Suprapubic skin (tissue), 4 donors: ENCODE results near the gene EP300. TPM values are rescaled to one million over a fixed set of nuclear protein-coding genes. Genes with fewer than 3 reads are reported as not detected.
"Not testable (repeated sequence)": the region's sequence is repeated elsewhere in the genome, so short reads cannot be mapped to it uniquely, and the experiment has no call there.

Source experiments
- DNase-seq, 2 donors: peaks; one replicate each; pipeline ENCODE4 v3.0.0-alpha.2; 2019; ENCODE audit warnings: low spot score in 2 of 2
- H3K27ac ChIP-seq: fragments of 200-600 bp; sonication (generic); one replicate; pipeline ENCODE4 v1.5.1; 2019
- H3K27me3 ChIP-seq: fragments of 200-600 bp; sonication (generic); one replicate; pipeline ENCODE4 v1.5.1; 2019
- H3K36me3 ChIP-seq: fragments of 200-600 bp; sonication (generic); one replicate; pipeline ENCODE4 v1.5.1; 2019
- H3K4me1 ChIP-seq: fragments of 200-600 bp; sonication (generic); one replicate; pipeline ENCODE4 v1.5.1; 2019
- H3K4me3 ChIP-seq: fragments of 200-600 bp; sonication (generic); one replicate; pipeline ENCODE4 v1.5.1; 2019; ENCODE audit warnings: mild to moderate bottlenecking
- H3K9me3 ChIP-seq: fragments of 200-600 bp; sonication (generic); one replicate; pipeline ENCODE4 v1.5.1; 2019
- CTCF ChIP-seq, 2 donors: fragments of 200-600 bp in 1 of 2; fragments of 450-650 bp in 1 of 2; sonication (generic) in 1 of 2; IDR thresholded peaks; one replicate each; pipeline ENCODE4 v1.5.1; 2016 to 2019; ENCODE audit warnings: antibody characterized with exemption in 2 of 2, mild to moderate bottlenecking in 1 of 2, moderate library complexity in 1 of 2
- EP300 ChIP-seq: sonication (generic); formaldehyde crosslinking; IDR thresholded peaks from one replicate; pipeline ENCODE4 v1.6.1; 2017; ENCODE audit warnings: antibody characterized with exemption
- POLR2A ChIP-seq, 2 donors: fragments of 450-650 bp; IDR thresholded peaks; one replicate each; pipeline ENCODE4 v1.6.1; 2017; ENCODE audit warnings: antibody characterized with exemption in 2 of 2, mild to moderate bottlenecking in 2 of 2, moderate library complexity in 2 of 2
- POLR2AphosphoS5 ChIP-seq, 3 donors: sonication (generic); formaldehyde crosslinking; IDR thresholded peaks; one replicate each; pipeline ENCODE4 v1.6.1; 2017; ENCODE audit warnings: antibody characterized with exemption in 3 of 3
- WGBS: methylation state at CpG from one replicate; pipeline ENCODE4 v1.1.5; 2018; 5-methylcytosine and 5-hydroxymethylcytosine counted together
- total RNA-seq, 4 donors: library from RNA; depleted of rRNA; stranded (reverse); fragments of >200 nt; gene quantifications; one replicate each; pipeline ENCODE4 v1.1.0, GENCODE V29; 2016

Gene EP300
- total RNA-seq, 4 donors from 2014 or later, result 103 to 172 (median 126) TPM

DNA sequence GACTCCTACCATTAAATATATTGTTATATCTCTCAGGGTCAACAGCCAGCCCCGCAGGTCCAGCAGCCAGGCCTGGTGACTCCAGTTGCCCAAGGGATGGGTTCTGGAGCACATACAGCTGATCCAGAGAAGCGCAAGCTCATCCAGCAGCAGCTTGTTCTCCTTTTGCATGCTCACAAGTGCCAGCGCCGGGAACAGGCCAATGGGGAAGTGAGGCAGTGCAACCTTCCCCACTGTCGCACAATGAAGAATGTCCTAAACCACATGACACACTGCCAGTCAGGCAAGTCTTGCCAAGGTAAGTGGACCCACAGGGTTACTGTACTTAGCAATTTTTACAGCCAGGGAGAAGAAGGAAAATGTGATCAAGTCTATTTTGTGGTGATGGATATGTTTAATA, 35.1 kb downstream of the EP300 start:
- no peak for DNase-seq
- no peak overlapping the region for H3K27ac ChIP-seq

GRCh38 chr22:41128606-41129005, 36.2 kb downstream of the EP300 start:
- 92% methylated on average over 14 of the region's 14 CpGs for WGBS
- Histone ChIP-seq H3K36me3 (peaks cover 88% of the 10 kb centered on the region), H3K27me3 (no peaks in the 10 kb centered on the region)

More for the DNA sequence above, 35.1 kb downstream of the EP300 start:
- H3K9me3 ChIP-seq, result no peaks in the 10 kb centered on the region
- H3K36me3 ChIP-seq, result peaks cover 78% of the 10 kb centered on the region
- no peaks in the 10 kb centered on the region for H3K27me3 ChIP-seq
- no peaks in the 10 kb centered on the region for H3K4me1 ChIP-seq
- no peak for TF ChIP-seq POLR2A (IDR thresholded peaks at IDR 0.05)
- no peak for TF ChIP-seq EP300
- no peak for TF ChIP-seq CTCF (IDR thresholded peaks at IDR 0.05)
- TF ChIP-seq POLR2AphosphoS5 (IDR thresholded peaks at IDR 0.05), result no peak
- WGBS, result 63% methylated on average over 4 of the region's 5 CpGs
- H3K4me3 ChIP-seq, result no peak overlapping the region

DNA sequence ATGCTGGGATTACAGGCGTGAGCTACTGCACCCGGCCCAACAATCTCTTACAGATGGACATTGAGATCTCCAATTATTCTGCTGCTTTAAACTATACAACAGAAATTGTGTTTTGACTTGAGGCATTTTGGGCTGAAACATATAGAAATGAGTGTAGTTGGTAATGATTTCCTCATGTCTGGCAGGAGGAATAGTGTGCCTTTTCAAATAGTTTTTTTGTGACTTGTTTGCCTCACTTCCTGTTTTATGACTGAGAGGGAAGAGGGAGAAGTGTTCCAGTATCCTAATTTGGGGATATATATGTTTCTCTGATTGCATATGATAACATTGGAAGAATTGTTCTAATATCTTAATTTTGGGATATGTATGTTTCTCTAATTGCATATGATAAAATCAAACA, 40.2 kb downstream of the EP300 start:
- Histone ChIP-seq H3K36me3 (peaks cover 92% of the 10 kb centered on the region), H3K9me3 (no peaks in the 10 kb centered on the region), H3K4me1 (no peaks in the 10 kb centered on the region), H3K27me3 (no peaks in the 10 kb centered on the region), H3K27ac (no peak overlapping the region), H3K4me3 (no peak overlapping the region)
- TF ChIP-seq EP300 (no peak), POLR2A (IDR thresholded peaks at IDR 0.05) (no peak)
- DNase-seq, result no peak
- 89% methylated on average over 2 of the region's 2 CpGs for WGBS

More at GRCh38 chr22:41128606-41129005, 36.2 kb downstream of the EP300 start:
- no peaks in the 10 kb centered on the region for H3K4me1 ChIP-seq
- no peaks in the 10 kb centered on the region for H3K9me3 ChIP-seq
- no peak overlapping the region for H3K4me3 ChIP-seq
- TF ChIP-seq CTCF (IDR thresholded peaks at IDR 0.05) (no peak), POLR2A (IDR thresholded peaks at IDR 0.05) (no peak), EP300 (no peak), POLR2AphosphoS5 (IDR thresholded peaks at IDR 0.05) (no peak)
- DNase-seq, result no peak
- H3K27ac ChIP-seq, result no peak overlapping the region

GRCh38 chr22:41140365-41140957, 48.1 kb downstream of the EP300 start:
- TF ChIP-seq POLR2AphosphoS5 (IDR thresholded peaks at IDR 0.05) (no peak), POLR2A (IDR thresholded peaks at IDR 0.05) (no peak), EP300 (no peak), CTCF (IDR thresholded peaks at IDR 0.05) (no peak)
- Histone ChIP-seq H3K9me3 (no peaks in the 10 kb centered on the region), H3K36me3 (peaks cover 91% of the 10 kb centered on the region), H3K4me1 (no peaks in the 10 kb centered on the region), H3K4me3 (no peak overlapping the region), H3K27me3 (no peaks in the 10 kb centered on the region), H3K27ac (no peak overlapping the region)
- 67% methylated on average over 10 of the region's 10 CpGs for WGBS
- DNase-seq, result no peak

GRCh38 chr22:41145921-41146320, 53.5 kb downstream of the EP300 start:
- H3K4me3 ChIP-seq, H3K9me3 ChIP-seq, H3K27me3 ChIP-seq, H3K27ac ChIP-seq, H3K4me1 ChIP-seq, DNase-seq: not testable (repeated sequence)
- H3K36me3 ChIP-seq, result peaks cover 96% of the 10 kb centered on the region
- 86% methylated on average over 6 of the region's 6 CpGs for WGBS

DNA sequence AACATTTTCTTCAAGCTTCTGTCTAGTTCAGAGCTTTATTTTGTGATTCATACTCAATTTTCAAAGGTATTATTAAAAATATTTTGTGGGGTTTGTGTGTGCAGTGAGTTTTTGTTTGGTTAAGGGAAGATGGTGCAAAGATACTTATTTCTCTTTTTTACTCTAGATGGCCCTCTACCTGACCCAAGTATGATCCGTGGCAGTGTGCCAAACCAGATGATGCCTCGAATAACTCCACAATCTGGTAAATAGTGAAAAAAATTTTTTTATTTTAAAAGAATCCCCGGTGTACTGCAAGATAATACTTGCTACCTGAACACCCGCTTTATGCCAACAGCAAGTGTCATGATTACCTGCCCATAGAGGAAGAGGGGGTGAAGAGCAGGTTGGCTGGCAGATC, 54.2 kb downstream of the EP300 start:
- H3K4me3 ChIP-seq, result no peak overlapping the region
- H3K27me3 ChIP-seq, result no peaks in the 10 kb centered on the region
- no peak for DNase-seq
- H3K27ac ChIP-seq, result no peak overlapping the region
- H3K9me3 ChIP-seq, result no peaks in the 10 kb centered on the region
- H3K36me3 ChIP-seq, result peaks cover 96% of the 10 kb centered on the region
- 66% methylated on average over 4 of the region's 4 CpGs for WGBS
- no peaks in the 10 kb centered on the region for H3K4me1 ChIP-seq
- TF ChIP-seq CTCF (IDR thresholded peaks at IDR 0.05), result no peak
- TF ChIP-seq EP300, result no peak
